DOHH2 (cell line): Measurements from ENCODE around the gene P2RY6.

Source experiments
- H3F3A ChIP-seq: fragments of 200-600 bp; sonication (generic), shearing (Covaris generic); 2 replicates; pipeline ENCODE4 v1.6.0; 2016; ENCODE audit warnings: antibody characterized with exemption, mild to moderate bottlenecking; ENCODE audit not compliant: control insufficient read depth, insufficient read depth
- H3K27ac ChIP-seq: fragments of 200-600 bp; sonication (generic); 2 replicates; pipeline ENCODE4 v1.5.1; 2014; ENCODE audit warnings: low read depth, mild to moderate bottlenecking, low read length, moderate library complexity
- H3K27me3 ChIP-seq: fragments of 200-600 bp; sonication (generic); 2 replicates; pipeline ENCODE4 v1.6.1; 2014; ENCODE audit warnings: mild to moderate bottlenecking, low read length, mixed read lengths; ENCODE audit not compliant: control insufficient read depth
- H3K36me3 ChIP-seq: fragments of 200-600 bp; sonication (generic); 2 replicates; pipeline ENCODE4 v1.6.1; 2014; ENCODE audit warnings: mild to moderate bottlenecking, low read length, moderate library complexity, mixed read lengths; ENCODE audit not compliant: control insufficient read depth
- H3K4me1 ChIP-seq: fragments of 200-600 bp; sonication (generic); 2 replicates; pipeline ENCODE4 v1.6.1; 2014; ENCODE audit warnings: mild to moderate bottlenecking, low read length, mixed read lengths; ENCODE audit not compliant: control insufficient read depth
- H3K4me2 ChIP-seq: fragments of 200-600 bp; sonication (generic); 2 replicates; pipeline ENCODE4 v1.6.0; 2014; ENCODE audit warnings: mild to moderate bottlenecking, low read length, moderate library complexity
- H3K4me3 ChIP-seq: fragments of 200-600 bp; sonication (generic); 2 replicates; pipeline ENCODE4 v1.5.1; 2014; ENCODE audit warnings: mild to moderate bottlenecking, low read length, mixed read lengths
- H3K79me2 ChIP-seq: fragments of 200-600 bp; sonication (generic); 2 replicates; pipeline ENCODE4 v1.6.1; 2014; ENCODE audit warnings: mild to moderate bottlenecking, low read length, mixed read lengths; ENCODE audit not compliant: control insufficient read depth
- H3K9me2 ChIP-seq: fragments of 200-600 bp; sonication (generic); replicated peaks from 2 replicates; pipeline ENCODE4 v1.6.1; 2014; ENCODE audit warnings: mild to moderate bottlenecking, low read length, mixed read lengths; ENCODE audit not compliant: control insufficient read depth
- H3K9me3 ChIP-seq: fragments of 200-600 bp; sonication (generic); 2 replicates; pipeline ENCODE4 v1.6.1; 2014; ENCODE audit warnings: antibody characterized with exemption, low read length, mixed read lengths; ENCODE audit not compliant: control insufficient read depth, insufficient read depth
- H4K20me1 ChIP-seq: fragments of 200-600 bp; sonication (generic); 2 replicates; pipeline ENCODE4 v1.6.0; 2014; ENCODE audit warnings: low read depth, mild to moderate bottlenecking, antibody characterized with exemption, low read length, moderate library complexity; ENCODE audit not compliant: control insufficient read depth, insufficient read depth
- CTCF ChIP-seq: fragments of 200-600 bp; sonication (generic); IDR thresholded peaks from one replicate; pipeline ENCODE4 v1.5.1; 2014; ENCODE audit warnings: antibody characterized with exemption, mild to moderate bottlenecking, low read depth, low read length; ENCODE audit not compliant: poor library complexity, severe bottlenecking
- EZH2phosphoT487 ChIP-seq: fragments of 200-600 bp; sonication (generic); IDR thresholded peaks from 2 replicates; pipeline ENCODE4 v1.6.1; 2017; ENCODE audit warnings: borderline replicate concordance, mild to moderate bottlenecking, antibody characterized with exemption, low read length, moderate library complexity, mixed read lengths

P2RY6 gene

GRCh38 chr11:73234471-73235181 is 37.5 kb upstream of the P2RY6 start:
- Histone ChIP-seq H3F3A (no peaks in the 10 kb centered on the region), H4K20me1 (no peaks in the 10 kb centered on the region; the same call in 1 of the 2 replicates), H3K27ac (no peak overlapping the region), H3K9me3 (no peaks in the 10 kb centered on the region), H3K27me3 (no peaks in the 10 kb centered on the region), H3K36me3 (no peaks in the 10 kb centered on the region), H3K79me2 (no peaks in the 10 kb centered on the region), H3K4me2 (no peak overlapping the region), H3K4me3 (no peak overlapping the region), H3K9me2 (no peaks in the 10 kb centered on the region), H3K4me1 (no peaks in the 10 kb centered on the region)
- TF ChIP-seq EZH2phosphoT487 (no peak), CTCF (no peak)

GRCh38 chr11:73235236-73235786 is 36.8 kb upstream of the P2RY6 start:
- H3K4me1 ChIP-seq, result no peaks in the 10 kb centered on the region
- no peak overlapping the region for H3K4me3 ChIP-seq
- TF ChIP-seq EZH2phosphoT487 (no peak), CTCF (no peak)
- H3K79me2 ChIP-seq, result no peaks in the 10 kb centered on the region
- no peaks in the 10 kb centered on the region for H3K36me3 ChIP-seq
- no peak overlapping the region for H3K27ac ChIP-seq
- no peaks in the 10 kb centered on the region for H3K27me3 ChIP-seq
- no peak overlapping the region for H3K4me2 ChIP-seq
- no peaks in the 10 kb centered on the region for H3K9me3 ChIP-seq
- no peaks in the 10 kb centered on the region for H3F3A ChIP-seq
- H4K20me1 ChIP-seq, result no peaks in the 10 kb centered on the region; the same call in 1 of the 2 replicates
- no peaks in the 10 kb centered on the region for H3K9me2 ChIP-seq

GRCh38 chr11:73236205-73236765 is 35.9 kb upstream of the P2RY6 start:
- Histone ChIP-seq H3F3A (no peaks in the 10 kb centered on the region), H3K79me2 (no peaks in the 10 kb centered on the region), H4K20me1 (no peaks in the 10 kb centered on the region; the same call in 1 of the 2 replicates), H3K4me1 (no peaks in the 10 kb centered on the region), H3K9me2 (no peaks in the 10 kb centered on the region), H3K4me2 (no peak overlapping the region), H3K9me3 (no peaks in the 10 kb centered on the region), H3K27ac (no peak overlapping the region), H3K27me3 (no peaks in the 10 kb centered on the region), H3K4me3 (no peak overlapping the region), H3K36me3 (no peaks in the 10 kb centered on the region)
- TF ChIP-seq CTCF (no peak), EZH2phosphoT487 (no peak)
